ENCODE results near the gene ARAP2. TPM values are rescaled to one million over a fixed set of nuclear protein-coding genes. Genes with fewer than 3 reads are reported as not detected.

ARAP2 gene
- total RNA-seq, 1 experiment from 2014 or later = 13.6 TPM

GRCh38 chr4:36285784-36286480 lies 41.6 kb upstream of the ARAP2 start:
- BruUV-seq (replicated peaks) = no TSS peak
- ChIA-PET POLR2A (interaction anchor here (0.9 kb wide), 1 partner anchor 11 kb away, joined by 3 read pairs; no protein-coding TSS in a partner anchor), RAD21 (ENCODE audit: low non-redundant PET in 1 of 2, low total read pairs in 2 of 2, uncharacterized antibody in 2 of 2, unreplicated experiment in 2 of 2) (no interaction called here), CTCF (no interaction called here)
- Histone ChIP-seq H3K36me3 (ENCODE audit: control insufficient read depth in 1 of 2, insufficient read depth in 2 of 2, low read length in 2 of 2) (no peaks in the 10 kb centered on the region), H3K79me2 (ENCODE audit: insufficient read depth, low read length) (no peaks in the 10 kb centered on the region), H3K9ac (ENCODE audit: low read length) (no peak overlapping the region), H2AFZ (ENCODE audit: low read depth, low read length, poor library complexity, severe bottlenecking) (peak overlapping the region; percentile 8), H4K20me1 (ENCODE audit: insufficient read depth) (no peaks in the 10 kb centered on the region), H3K4me3 (replicated peaks in 1 of 2; ENCODE audit: low read depth in 1 of 2, low read length in 2 of 2) (no peak overlapping the region), H3K4me2 (ENCODE audit: low read length) (peak overlapping the region; percentile 10; the same call in 1 of the 2 replicates), H3K4me1 (ENCODE audit: control insufficient read depth in 1 of 2, insufficient read depth in 2 of 2, low read length in 2 of 2) (peaks cover 0 to 8% of the 10 kb centered on the region in 2 experiments; a peak in 2 of 4 replicates), H3K9me2 (ENCODE audit: insufficient read depth) (no peaks in the 10 kb centered on the region), H3K27ac (ENCODE audit: low read depth, low read length) (no peak overlapping the region), H3K9me3 (ENCODE audit: control insufficient read depth in 1 of 2, insufficient read depth in 1 of 2, low read depth in 1 of 2, low read length in 2 of 2) (no peaks in the 10 kb centered on the region), H3K27me3 (ENCODE audit: insufficient read depth, low read length) (no peaks in the 10 kb centered on the region)
- intact Hi-C loops (cut with micrococcal nuclease) = no loop called here
- DNase-seq (ENCODE audit: low read depth, low spot score) (peak; percentile 15), ATAC-seq (peak; percentile 53; the same call in 1 of the 2 replicates)
- TF ChIP-seq FOSL1 (IDR thresholded peaks at IDR 0.05; ENCODE audit: low read depth) = peak; percentile 50; the same call in 1 of the 2 replicates
- TF ChIP-seq CBX3 (IDR thresholded peaks at IDR 0.05; ENCODE audit: low read depth) = 0 out of 2 replicates have a peak, but pooled peaks have one; percentile 51
- peak; percentile 16; the same call in 1 of the 2 replicates for TF ChIP-seq SP1 (IDR thresholded peaks at IDR 0.05; ENCODE audit: low read depth)
- TF ChIP-seq POLR2AphosphoS5 (IDR thresholded peaks at IDR 0.05; ENCODE audit: low read depth, low read length) = no peak
- TF ChIP-seq JUND (IDR thresholded peaks at IDR 0.05) = peak; percentile 40; the same call in 1 of the 2 replicates

- DNase-seq (ENCODE audit: low read depth, low spot score) (no peak), ATAC-seq (no peak)
- POLR2A ChIA-PET = no interaction called here
- RAD21 ChIA-PET (ENCODE audit: low non-redundant PET in 1 of 2, low total read pairs in 2 of 2, uncharacterized antibody in 2 of 2, unreplicated experiment in 2 of 2) = no interaction called here
- BruUV-seq (replicated peaks) = no TSS peak
- no peak overlapping the region for H3K9ac ChIP-seq (ENCODE audit: low read length)
- no peak overlapping the region for H3K4me3 ChIP-seq (replicated peaks in 1 of 2; ENCODE audit: low read depth in 1 of 2, low read length in 2 of 2)
- H3K79me2 ChIP-seq (ENCODE audit: insufficient read depth, low read length) = no peaks in the 10 kb centered on the region
- H3K4me2 ChIP-seq (ENCODE audit: low read length) = no peak overlapping the region
- no peak overlapping the region for H2AFZ ChIP-seq (ENCODE audit: low read depth, low read length, poor library complexity, severe bottlenecking)
- no peak overlapping the region for H3K27ac ChIP-seq (ENCODE audit: low read depth, low read length)
- CTCF ChIA-PET = no interaction called here
- H3K4me1 ChIP-seq (ENCODE audit: control insufficient read depth in 1 of 2, insufficient read depth in 2 of 2, low read length in 2 of 2) = peaks cover 0 to 8% of the 10 kb centered on the region in 2 experiments; a peak in 2 of 4 replicates
- H3K36me3 ChIP-seq (ENCODE audit: control insufficient read depth in 1 of 2, insufficient read depth in 2 of 2, low read length in 2 of 2) = no peaks in the 10 kb centered on the region
- no peaks in the 10 kb centered on the region for H3K9me2 ChIP-seq (ENCODE audit: insufficient read depth)
- H3K9me3 ChIP-seq (ENCODE audit: control insufficient read depth in 1 of 2, insufficient read depth in 1 of 2, low read depth in 1 of 2, low read length in 2 of 2) = no peaks in the 10 kb centered on the region
- intact Hi-C loops (cut with micrococcal nuclease) = no loop called here
- no peaks in the 10 kb centered on the region for H3K27me3 ChIP-seq (ENCODE audit: insufficient read depth, low read length)
- no peaks in the 10 kb centered on the region for H4K20me1 ChIP-seq (ENCODE audit: insufficient read depth)
- TF ChIP-seq ZBTB33 (IDR thresholded peaks at IDR 0.05; ENCODE audit: extremely low read depth, insufficient replicate concordance, low read length) = no peak
- no peak for TF ChIP-seq SRF (IDR thresholded peaks at IDR 0.05; ENCODE audit: low read depth)
- TF ChIP-seq SIN3A (IDR thresholded peaks at IDR 0.05; ENCODE audit: low read depth) = no peak
- no peak for TF ChIP-seq RAD21 (IDR thresholded peaks at IDR 0.05; ENCODE audit: low read depth)
- TF ChIP-seq SP1 (IDR thresholded peaks at IDR 0.05; ENCODE audit: low read depth) = no peak
- no peak for TF ChIP-seq POLR2AphosphoS5 (IDR thresholded peaks at IDR 0.05; ENCODE audit: low read depth, low read length)
- TF ChIP-seq ZFX (IDR thresholded peaks at IDR 0.05) = no peak
- no peak for TF ChIP-seq CBX3 (IDR thresholded peaks at IDR 0.05; ENCODE audit: low read depth)
- no peak for TF ChIP-seq EGR1 (IDR thresholded peaks at IDR 0.05; ENCODE audit: low read depth)
- TF ChIP-seq REST (IDR thresholded peaks at IDR 0.05; ENCODE audit: low read depth) = no peak
- no peak for TF ChIP-seq JUND (IDR thresholded peaks at IDR 0.05)
- TF ChIP-seq TCF7L2 (IDR thresholded peaks at IDR 0.05; ENCODE audit: borderline replicate concordance, extremely low read depth, insufficient read depth, insufficient read length) = no peak
- no peak for TF ChIP-seq EZH2 (IDR thresholded peaks at IDR 0.05)
Measured at GRCh38 chr4:36283912-36284465, 39.7 kb upstream of the ARAP2 start.

Measured in HCT116 (cell line).